WTC11 (cell line): Measurements from ENCODE around the gene NUDCD2. TPM values are rescaled to one million over a fixed set of nuclear protein-coding genes. Genes with fewer than 3 reads are reported as not detected.

Source experiments
- ATAC-seq: fragments of 200-7000 bp; cut with Tn5 transposase; 2 replicates; pipeline ENCODE4 v1.10.0; 2021; ENCODE audit warnings: mild to moderate bottlenecking, moderate library complexity
- CTCF ChIA-PET: fragments of 300-600 bp; sonication (Branson Sonifier 250); formaldehyde crosslinking; loops from one replicate; lab custom pipeline; 2021; ENCODE audit warnings: antibody characterized with exemption; lab: Charles Lee
- POLR2A ChIA-PET: fragments of 350-600 bp; sonication (Branson Sonifier 250); formaldehyde crosslinking; loops from one replicate; lab custom pipeline; 2021; ENCODE audit warnings: antibody characterized with exemption; lab: Charles Lee
- DNase-seq: peaks from one replicate; pipeline ENCODE4 v3.0.0; 2021; ENCODE audit warnings: low spot score
- H3K27ac Mint-ChIP-seq: 2 replicates; pipeline ENCODE4 v1.8.0; 2021; ENCODE audit warnings: mixed read lengths
- H3K27me3 Mint-ChIP-seq: 2 replicates; pipeline ENCODE4 v1.8.0; 2021; ENCODE audit warnings: low read depth, mild to moderate bottlenecking, moderate library complexity, mixed read lengths
- H3K36me3 Mint-ChIP-seq: 2 replicates; pipeline ENCODE4 v1.8.0; 2021; ENCODE audit warnings: mixed read lengths
- H3K4me1 Mint-ChIP-seq: 2 replicates; pipeline ENCODE4 v1.8.0; 2022; ENCODE audit warnings: mixed read lengths
- H3K4me3 Mint-ChIP-seq: 2 replicates; pipeline ENCODE4 v1.8.0; 2021; ENCODE audit warnings: mild to moderate bottlenecking, moderate library complexity, mixed read lengths
- H3K9me3 Mint-ChIP-seq: 2 replicates; pipeline ENCODE4 v1.8.0; 2021; ENCODE audit warnings: mixed read lengths
- JUN ChIP-seq: sonication (generic); formaldehyde crosslinking; IDR thresholded peaks from 2 replicates; pipeline ENCODE4 v1.8.0; 2023; ENCODE audit warnings: mild to moderate bottlenecking, missing genetic modification reagents
- MXD4 ChIP-seq: fragments of 250-450 bp; sonication (Bioruptor Pico); IDR thresholded peaks from 2 replicates; pipeline ENCODE4 v1.8.0; 2021; ENCODE audit warnings: mild to moderate bottlenecking, moderate library complexity, borderline replicate concordance
- NFE2L1 ChIP-seq: sonication (generic); formaldehyde crosslinking; IDR thresholded peaks from 2 replicates; pipeline ENCODE4 v1.8.1; 2023; ENCODE audit warnings: missing genetic modification reagents
- NR1H2 ChIP-seq: sonication (generic); formaldehyde crosslinking; IDR thresholded peaks from 2 replicates; pipeline ENCODE4 v1.9.0; 2021; ENCODE audit warnings: mild to moderate bottlenecking, moderate library complexity, missing genetic modification reagents
- SMAD4 ChIP-seq: sonication (generic); formaldehyde crosslinking; IDR thresholded peaks from 2 replicates; pipeline ENCODE4 v1.8.0; 2022; ENCODE audit warnings: mild to moderate bottlenecking, missing genetic modification reagents
- TEAD1 ChIP-seq: sonication (generic); formaldehyde crosslinking; IDR thresholded peaks from 2 replicates; pipeline ENCODE4 v1.8.0; 2022; ENCODE audit warnings: mild to moderate bottlenecking, missing genetic modification reagents
- ZBTB21 ChIP-seq: sonication (generic); formaldehyde crosslinking; IDR thresholded peaks from 2 replicates; pipeline ENCODE4 v1.8.1; 2023; ENCODE audit warnings: mild to moderate bottlenecking, missing genetic modification reagents, borderline replicate concordance
- ZNF121 ChIP-seq: sonication (generic); formaldehyde crosslinking; IDR thresholded peaks from 2 replicates; pipeline ENCODE4 v1.8.0; 2023; ENCODE audit warnings: missing genetic modification reagents
- ZNF396 ChIP-seq: fragments of 250-450 bp; sonication (Bioruptor Pico); IDR thresholded peaks from 2 replicates; pipeline ENCODE4 v1.8.0; 2021; ENCODE audit warnings: mild to moderate bottlenecking, moderate library complexity, borderline replicate concordance
- ZNF671 ChIP-seq: fragments of 250-450 bp; sonication (Bioruptor Pico); IDR thresholded peaks from 2 replicates; pipeline ENCODE4 v1.8.0; 2021; ENCODE audit warnings: mild to moderate bottlenecking
- total RNA-seq: library from RNA; stranded (reverse); gene quantifications from 3 replicates; pipeline ENCODE4 v1.2.3, GENCODE V29; 2021
- TF ChIP-seq, protein P1 (sequence below): fragments of 200-600 bp; IDR thresholded peaks from 2 replicates; pipeline ENCODE4 v1.8.0; 2022; ENCODE audit warnings: antibody characterized with exemption
- TF ChIP-seq, protein P2 (sequence below): sonication (generic); formaldehyde crosslinking; IDR thresholded peaks from 2 replicates; pipeline ENCODE4 v1.8.0; 2023; ENCODE audit warnings: missing genetic modification reagents, mild to moderate bottlenecking, borderline replicate concordance
- TF ChIP-seq, protein P3 (sequence below): sonication (generic); formaldehyde crosslinking; IDR thresholded peaks from 2 replicates; pipeline ENCODE4 v1.8.1; 2022; ENCODE audit warnings: mild to moderate bottlenecking, moderate library complexity, missing genetic modification reagents
- TF ChIP-seq, protein P4 (sequence below): fragments of 250-450 bp; sonication (Bioruptor Pico); conservative IDR thresholded peaks from 2 replicates; pipeline ENCODE4 v1.9.0; 2021; ENCODE audit warnings: mild to moderate bottlenecking

Gene NUDCD2
- total RNA-seq, 1 experiment from 2014 or later: 73.4 TPM

DNA sequence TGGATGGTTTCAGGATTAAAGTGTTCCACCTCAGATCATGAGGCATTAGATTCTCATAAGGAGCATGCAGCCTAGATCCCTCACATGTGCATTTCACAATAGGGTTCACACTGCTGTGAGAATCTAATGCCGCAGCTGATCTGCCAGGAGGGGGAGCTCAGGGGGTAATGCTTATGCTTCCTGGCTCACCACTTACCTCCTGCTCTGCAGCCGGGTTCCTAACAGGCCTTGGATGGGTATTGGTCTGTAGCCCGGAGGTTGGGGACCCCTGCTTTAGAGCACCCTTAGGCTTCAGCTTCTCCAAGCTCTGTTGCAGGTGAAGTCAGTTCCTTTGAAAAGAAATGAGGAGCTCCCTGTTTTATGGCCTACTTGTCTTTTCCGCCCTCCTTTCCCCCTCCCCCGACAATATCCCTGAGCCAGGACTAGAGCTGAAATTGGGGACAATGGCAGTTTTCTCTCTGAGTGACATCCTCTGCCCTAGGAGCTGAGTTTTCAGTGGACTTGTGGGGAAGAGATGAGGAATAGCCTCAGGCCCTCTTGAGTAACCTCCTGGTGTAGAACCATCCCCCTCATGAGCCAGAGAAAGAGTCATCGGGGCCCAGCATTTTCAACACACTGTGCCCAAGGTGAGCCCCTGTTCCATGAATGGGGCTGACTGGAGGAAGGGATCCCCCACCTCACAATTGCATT is 29.3 kb upstream of the NUDCD2 start:
- H3K27ac Mint-ChIP-seq: no peak overlapping the region
- no peaks in the 10 kb centered on the region for H3K27me3 Mint-ChIP-seq
- no peak overlapping the region for H3K4me3 Mint-ChIP-seq
- ChIA-PET CTCF (interaction anchor here (0.6 to 2.1 kb wide), 7 partner anchors 9 to 76 kb away, joined by 3 to 18 read pairs (median 6); partner anchors contain the start of genes HMMR and NUDCD2), POLR2A (interaction anchor here (0.6 to 2.1 kb wide), 5 partner anchors 14 to 62 kb away, joined by 3 to 8 read pairs (median 4); partner anchors contain the start of gene MAT2B)
- H3K4me1 Mint-ChIP-seq: peaks cover 8% of the 10 kb centered on the region
- H3K9me3 Mint-ChIP-seq: peaks cover 26% of the 10 kb centered on the region
- TF ChIP-seq TEAD1 (0 out of 2 replicates have a peak, but pooled peaks have one; percentile 39), ZNF121 (CRISPR knock-in tag) (peak; percentile 98), ZNF671 (no peak)
- TF ChIP-seq, protein P1, sequence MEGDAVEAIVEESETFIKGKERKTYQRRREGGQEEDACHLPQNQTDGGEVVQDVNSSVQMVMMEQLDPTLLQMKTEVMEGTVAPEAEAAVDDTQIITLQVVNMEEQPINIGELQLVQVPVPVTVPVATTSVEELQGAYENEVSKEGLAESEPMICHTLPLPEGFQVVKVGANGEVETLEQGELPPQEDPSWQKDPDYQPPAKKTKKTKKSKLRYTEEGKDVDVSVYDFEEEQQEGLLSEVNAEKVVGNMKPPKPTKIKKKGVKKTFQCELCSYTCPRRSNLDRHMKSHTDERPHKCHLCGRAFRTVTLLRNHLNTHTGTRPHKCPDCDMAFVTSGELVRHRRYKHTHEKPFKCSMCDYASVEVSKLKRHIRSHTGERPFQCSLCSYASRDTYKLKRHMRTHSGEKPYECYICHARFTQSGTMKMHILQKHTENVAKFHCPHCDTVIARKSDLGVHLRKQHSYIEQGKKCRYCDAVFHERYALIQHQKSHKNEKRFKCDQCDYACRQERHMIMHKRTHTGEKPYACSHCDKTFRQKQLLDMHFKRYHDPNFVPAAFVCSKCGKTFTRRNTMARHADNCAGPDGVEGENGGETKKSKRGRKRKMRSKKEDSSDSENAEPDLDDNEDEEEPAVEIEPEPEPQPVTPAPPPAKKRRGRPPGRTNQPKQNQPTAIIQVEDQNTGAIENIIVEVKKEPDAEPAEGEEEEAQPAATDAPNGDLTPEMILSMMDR: 0 out of 2 replicates have a peak, but pooled peaks have one; percentile 8
- DNase-seq (peak; percentile 60), ATAC-seq (peak; percentile 99)
- peaks cover 78% of the 10 kb centered on the region for H3K36me3 Mint-ChIP-seq

DNA sequence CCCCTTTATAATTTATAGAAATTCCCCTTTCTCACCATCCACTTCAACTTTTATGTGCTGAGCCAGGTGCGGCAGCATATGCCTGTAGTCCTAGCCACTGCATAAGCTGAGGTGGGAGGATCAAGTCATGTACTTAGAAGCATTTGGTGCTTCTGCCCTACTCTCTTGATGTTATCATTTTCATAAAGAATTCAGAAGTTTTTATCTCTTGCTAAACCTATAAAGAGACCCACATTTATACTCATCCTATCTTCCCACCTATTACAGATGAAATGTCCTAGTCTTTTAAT is 19.0 kb upstream of the NUDCD2 start:
- no peaks in the 10 kb centered on the region for H3K4me1 Mint-ChIP-seq
- no peaks in the 10 kb centered on the region for H3K9me3 Mint-ChIP-seq
- no peak for ATAC-seq
- TF ChIP-seq JUN: no peak
- no peak for TF ChIP-seq ZNF396 (CRISPR knock-in tag)
- TF ChIP-seq SMAD4 (CRISPR knock-in tag): no peak
- TF ChIP-seq NFE2L1 (CRISPR knock-in tag): no peak
- TF ChIP-seq NR1H2: no peak
- ChIA-PET CTCF (no interaction called here), POLR2A (no interaction called here)
- H3K27ac Mint-ChIP-seq: no peak overlapping the region
- no peak for DNase-seq
- H3K4me3 Mint-ChIP-seq: no peak overlapping the region
- peaks cover 82% of the 10 kb centered on the region for H3K36me3 Mint-ChIP-seq
- no peaks in the 10 kb centered on the region for H3K27me3 Mint-ChIP-seq

DNA sequence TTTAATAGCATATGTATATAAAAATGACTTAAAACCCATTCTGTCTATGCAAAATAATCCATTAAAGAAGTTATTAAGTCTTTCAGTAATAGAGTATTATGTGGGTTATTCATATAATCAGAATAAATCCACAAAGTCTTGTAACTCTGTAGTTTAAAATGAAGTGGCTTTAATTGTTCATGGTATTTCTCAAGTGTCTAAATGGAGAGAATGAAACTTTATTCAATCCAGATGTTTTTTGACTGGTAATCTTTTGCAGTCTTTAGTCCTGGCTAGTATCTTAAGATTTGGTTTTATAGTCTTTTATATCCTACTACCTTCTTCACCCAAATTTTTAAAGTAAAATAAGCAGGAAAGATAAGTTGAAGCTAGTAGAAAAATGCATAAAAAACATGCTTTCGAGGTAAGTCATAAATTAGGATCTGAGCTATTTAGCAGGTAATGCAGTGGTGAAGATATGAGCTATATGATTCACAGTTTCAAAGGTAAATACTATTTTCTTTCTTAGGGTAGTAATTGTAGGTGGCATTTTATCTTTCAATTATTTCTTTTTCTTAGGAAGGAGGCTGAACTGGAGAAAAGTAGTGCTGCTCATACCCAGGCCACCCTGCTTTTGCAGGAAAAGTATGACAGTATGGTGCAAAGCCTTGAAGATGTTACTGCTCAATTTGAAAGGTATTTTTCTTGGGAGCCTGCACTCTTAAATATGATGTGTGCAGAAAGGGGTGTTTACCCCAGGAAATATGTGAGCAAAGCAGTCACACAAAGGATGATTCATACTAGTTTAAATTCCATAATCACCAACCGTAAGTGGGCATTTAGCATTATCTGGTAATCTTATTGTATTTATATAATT is 18.5 kb upstream of the NUDCD2 start:
- ChIA-PET CTCF (no interaction called here), POLR2A (no interaction called here)
- H3K9me3 Mint-ChIP-seq: no peaks in the 10 kb centered on the region
- DNase-seq: no peak
- H3K4me1 Mint-ChIP-seq: no peaks in the 10 kb centered on the region
- ATAC-seq: no peak
- H3K4me3 Mint-ChIP-seq: no peak overlapping the region
- peaks cover 81% of the 10 kb centered on the region for H3K36me3 Mint-ChIP-seq
- TF ChIP-seq, protein P2, sequence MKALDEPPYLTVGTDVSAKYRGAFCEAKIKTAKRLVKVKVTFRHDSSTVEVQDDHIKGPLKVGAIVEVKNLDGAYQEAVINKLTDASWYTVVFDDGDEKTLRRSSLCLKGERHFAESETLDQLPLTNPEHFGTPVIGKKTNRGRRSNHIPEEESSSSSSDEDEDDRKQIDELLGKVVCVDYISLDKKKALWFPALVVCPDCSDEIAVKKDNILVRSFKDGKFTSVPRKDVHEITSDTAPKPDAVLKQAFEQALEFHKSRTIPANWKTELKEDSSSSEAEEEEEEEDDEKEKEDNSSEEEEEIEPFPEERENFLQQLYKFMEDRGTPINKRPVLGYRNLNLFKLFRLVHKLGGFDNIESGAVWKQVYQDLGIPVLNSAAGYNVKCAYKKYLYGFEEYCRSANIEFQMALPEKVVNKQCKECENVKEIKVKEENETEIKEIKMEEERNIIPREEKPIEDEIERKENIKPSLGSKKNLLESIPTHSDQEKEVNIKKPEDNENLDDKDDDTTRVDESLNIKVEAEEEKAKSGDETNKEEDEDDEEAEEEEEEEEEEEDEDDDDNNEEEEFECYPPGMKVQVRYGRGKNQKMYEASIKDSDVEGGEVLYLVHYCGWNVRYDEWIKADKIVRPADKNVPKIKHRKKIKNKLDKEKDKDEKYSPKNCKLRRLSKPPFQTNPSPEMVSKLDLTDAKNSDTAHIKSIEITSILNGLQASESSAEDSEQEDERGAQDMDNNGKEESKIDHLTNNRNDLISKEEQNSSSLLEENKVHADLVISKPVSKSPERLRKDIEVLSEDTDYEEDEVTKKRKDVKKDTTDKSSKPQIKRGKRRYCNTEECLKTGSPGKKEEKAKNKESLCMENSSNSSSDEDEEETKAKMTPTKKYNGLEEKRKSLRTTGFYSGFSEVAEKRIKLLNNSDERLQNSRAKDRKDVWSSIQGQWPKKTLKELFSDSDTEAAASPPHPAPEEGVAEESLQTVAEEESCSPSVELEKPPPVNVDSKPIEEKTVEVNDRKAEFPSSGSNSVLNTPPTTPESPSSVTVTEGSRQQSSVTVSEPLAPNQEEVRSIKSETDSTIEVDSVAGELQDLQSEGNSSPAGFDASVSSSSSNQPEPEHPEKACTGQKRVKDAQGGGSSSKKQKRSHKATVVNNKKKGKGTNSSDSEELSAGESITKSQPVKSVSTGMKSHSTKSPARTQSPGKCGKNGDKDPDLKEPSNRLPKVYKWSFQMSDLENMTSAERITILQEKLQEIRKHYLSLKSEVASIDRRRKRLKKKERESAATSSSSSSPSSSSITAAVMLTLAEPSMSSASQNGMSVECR: no peak
- H3K27ac Mint-ChIP-seq: no peak overlapping the region
- H3K27me3 Mint-ChIP-seq: no peaks in the 10 kb centered on the region

DNA sequence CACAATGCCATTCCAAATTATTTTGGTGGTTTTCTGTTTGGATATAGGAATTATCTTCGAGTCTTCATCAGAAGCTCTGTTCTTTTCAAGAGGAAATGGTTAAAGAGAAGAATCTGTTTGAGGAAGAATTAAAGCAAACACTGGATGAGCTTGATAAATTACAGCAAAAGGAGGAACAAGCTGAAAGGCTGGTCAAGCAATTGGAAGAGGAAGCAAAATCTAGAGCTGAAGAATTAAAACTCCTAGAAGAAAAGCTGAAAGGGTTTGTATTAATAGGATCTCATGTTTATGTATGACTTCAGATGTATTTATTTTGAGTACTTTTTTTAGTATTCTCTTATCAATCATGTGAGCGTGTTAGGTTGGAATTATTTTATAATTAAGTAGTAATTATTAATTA is 15.5 kb upstream of the NUDCD2 start:
- ChIA-PET CTCF (no interaction called here), POLR2A (no interaction called here)
- Mint-ChIP-seq H3K36me3 (peaks cover 85% of the 10 kb centered on the region), H3K27ac (no peak overlapping the region), H3K4me3 (no peak overlapping the region), H3K4me1 (no peaks in the 10 kb centered on the region), H3K27me3 (no peaks in the 10 kb centered on the region), H3K9me3 (no peaks in the 10 kb centered on the region)
- ATAC-seq (no peak), DNase-seq (no peak)
- TF ChIP-seq ZBTB21 (CRISPR knock-in tag): no peak
- TF ChIP-seq, protein P3, sequence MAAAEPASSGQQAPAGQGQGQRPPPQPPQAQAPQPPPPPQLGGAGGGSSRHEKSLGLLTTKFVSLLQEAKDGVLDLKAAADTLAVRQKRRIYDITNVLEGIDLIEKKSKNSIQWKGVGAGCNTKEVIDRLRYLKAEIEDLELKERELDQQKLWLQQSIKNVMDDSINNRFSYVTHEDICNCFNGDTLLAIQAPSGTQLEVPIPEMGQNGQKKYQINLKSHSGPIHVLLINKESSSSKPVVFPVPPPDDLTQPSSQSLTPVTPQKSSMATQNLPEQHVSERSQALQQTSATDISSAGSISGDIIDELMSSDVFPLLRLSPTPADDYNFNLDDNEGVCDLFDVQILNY: no peak
- TF ChIP-seq, protein P4, sequence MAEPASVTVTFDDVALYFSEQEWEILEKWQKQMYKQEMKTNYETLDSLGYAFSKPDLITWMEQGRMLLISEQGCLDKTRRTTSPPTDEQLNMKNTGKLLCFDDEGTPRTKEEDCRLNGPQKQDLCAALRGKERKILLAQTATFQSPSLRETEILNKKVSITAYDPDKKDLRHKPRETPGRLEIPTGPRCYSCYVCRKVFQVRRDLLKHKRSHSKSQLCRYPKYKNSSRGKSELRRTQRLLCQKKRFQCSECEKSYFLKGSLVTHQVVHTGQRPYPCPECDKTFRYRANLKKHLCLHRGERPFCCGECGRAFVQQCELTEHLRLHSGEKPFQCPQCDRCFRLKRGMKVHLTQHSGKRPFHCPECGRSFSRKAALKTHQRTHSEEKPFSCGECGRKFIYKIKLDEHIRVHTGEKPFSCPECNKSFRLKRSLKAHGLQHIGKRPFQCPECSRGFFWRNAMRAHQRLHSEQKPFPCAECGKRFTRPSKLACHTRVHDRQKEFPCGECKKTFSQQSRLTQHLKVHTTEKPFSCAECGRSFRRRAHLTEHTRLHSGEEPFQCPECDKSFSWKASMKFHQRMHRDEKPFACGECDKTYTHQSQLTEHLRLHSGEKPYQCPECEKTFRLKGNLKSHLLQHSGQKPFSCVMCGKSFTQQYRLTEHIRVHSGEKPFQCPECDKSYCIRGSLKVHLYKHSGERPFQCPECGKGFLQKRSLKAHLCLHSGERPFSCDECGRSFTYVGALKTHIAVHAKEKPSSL (CRISPR knock-in tag): no peak
- TF ChIP-seq MXD4 (CRISPR knock-in tag): no peak
